Measurements from ENCODE around the gene SETBP1. TPM values are rescaled to one million over a fixed set of nuclear protein-coding genes. Genes with fewer than 3 reads are reported as not detected.

The SETBP1 gene
- total and polyA plus RNA-seq, 2 of the 8 experiments (the other 6 are each of a cell fraction or from before 2014, with no cell fraction given) = 2.0 to 6.5 TPM

DNA sequence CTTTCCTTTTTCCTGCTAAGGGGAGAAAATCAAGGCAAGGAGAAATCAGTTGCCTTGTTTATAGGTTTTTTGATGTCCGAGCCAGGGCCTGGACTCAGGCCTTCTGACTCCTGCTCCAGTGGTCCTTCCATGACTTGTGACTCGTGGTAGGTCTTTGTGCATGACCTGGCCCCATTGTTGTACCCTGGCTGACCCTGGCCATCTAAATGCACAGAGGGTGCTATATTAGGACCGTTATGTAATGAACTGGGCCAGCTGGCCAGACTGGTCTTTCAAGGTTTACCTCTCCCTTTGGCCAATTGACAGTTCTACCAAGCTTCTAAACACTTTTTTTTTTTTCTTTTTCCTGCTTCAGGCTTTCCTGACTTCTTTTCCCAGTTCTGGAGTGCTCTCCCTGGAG, 81.1 kb downstream of the SETBP1 start:
- Histone ChIP-seq H2BK20ac (ENCODE audit: low read length) (no peak overlapping the region), H2BK15ac (ENCODE audit: low read length) (no peak overlapping the region), H2BK120ac (replicated peaks; ENCODE audit: low read depth, low read length) (no peak overlapping the region), H4K8ac (ENCODE audit: extremely low read depth, insufficient read depth, low read length) (no peak overlapping the region), H3K18ac (ENCODE audit: extremely low read depth, low read length) (no peak overlapping the region), H3K14ac (ENCODE audit: insufficient read length) (no peak overlapping the region), H2AK5ac (ENCODE audit: low read depth, low read length) (no peak overlapping the region), H3K27ac (ENCODE audit: low read depth, low read length) (no peak overlapping the region), H3K4me1 (replicated peaks in 1 of 4; ENCODE audit: control insufficient read depth in 3 of 4, insufficient read depth in 4 of 4, low read length in 3 of 4) (peaks cover 0 to 5% (median under 1%) of the 10 kb centered on the region in 4 experiments; a peak in 1 of 7 replicates), H3K23ac (ENCODE audit: insufficient read length) (no peak overlapping the region), H3K4ac (replicated peaks; ENCODE audit: insufficient read length, low read depth, low read length) (no peak overlapping the region), H3K23me2 (ENCODE audit: low read depth, low read length) (no peaks in the 10 kb centered on the region), H4K91ac (replicated peaks; ENCODE audit: insufficient read length, low read length) (no peak overlapping the region), H3K9me3 (ENCODE audit: insufficient read depth in 2 of 2, low read depth in 1 of 2, low read length in 1 of 2) (no peaks in the 10 kb centered on the region), H3K4me3 (ENCODE audit: extremely low read depth in 1 of 4, insufficient read depth in 2 of 4, low read depth in 3 of 4, low read length in 4 of 4) (no peak overlapping the region), H2BK12ac (ENCODE audit: low read depth, low read length) (no peak overlapping the region), H3K9ac (replicated peaks in 1 of 4; ENCODE audit: extremely low read depth in 1 of 4, low read depth in 3 of 4, low read length in 3 of 4) (no peak overlapping the region), H3K27me3 (replicated peaks in 1 of 4; ENCODE audit: control insufficient read depth in 3 of 4, extremely low read depth in 1 of 4, insufficient read depth in 3 of 4, low read length in 3 of 4) (no peaks in the 10 kb centered on the region), H3K79me2 (ENCODE audit: control insufficient read depth in 1 of 2, insufficient read depth in 2 of 2, low read length in 2 of 2) (no peaks in the 10 kb centered on the region), H3K36me3 (ENCODE audit: control insufficient read depth in 2 of 4, insufficient read depth in 4 of 4, low read length in 3 of 4) (no peaks in the 10 kb centered on the region), H4K5ac (ENCODE audit: insufficient read length, low read depth, low read length) (no peak overlapping the region), H3K79me1 (ENCODE audit: low read depth, low read length) (no peaks in the 10 kb centered on the region), H3K4me2 (ENCODE audit: insufficient read depth in 1 of 2, low read depth in 2 of 2, low read length in 2 of 2) (no peak overlapping the region), H4K20me1 (replicated peaks in 1 of 2; ENCODE audit: control insufficient read depth in 1 of 2, insufficient read depth in 2 of 2, low read length in 2 of 2) (no peaks in the 10 kb centered on the region), H3K56ac (replicated peaks; ENCODE audit: insufficient read length, low read depth, low read length) (no peak overlapping the region), H2BK5ac (ENCODE audit: low read depth, low read length) (no peak overlapping the region), H2AFZ (ENCODE audit: low read length) (no peak overlapping the region)
- no peak for DNase-seq (ENCODE audit: low read depth in 1 of 2, low spot score in 2 of 2)
- WGBS, 2 experiments (ENCODE audit: extremely low coverage in 1 of 2, insufficient coverage in 1 of 2, insufficient read length in 1 of 2, insufficient replicate concordance in 2 of 2, low coverage in 1 of 2, low lambda C conversion rate in 2 of 2, missing lambda C conversion rate in 1 of 2) = 79% methylated on average over 3 of the region's 3 CpGs; no CpG with 5 or more reads in 1 of the 2 experiments
- no peak for TF ChIP-seq BCL11A (IDR thresholded peaks at IDR 0.05; ENCODE audit: low read depth in 2 of 2, low read length in 2 of 2)
- TF ChIP-seq SP2 (IDR thresholded peaks at IDR 0.05; ENCODE audit: low read length) = no peak
- no peak for TF ChIP-seq SAP30 (IDR thresholded peaks at IDR 0.05; ENCODE audit: insufficient read depth, insufficient replicate concordance, low read length)
- no peak for TF ChIP-seq SP1 (IDR thresholded peaks at IDR 0.05; ENCODE audit: low read depth, low read length)
- no peak for TF ChIP-seq CHD1 (IDR thresholded peaks at IDR 0.05; ENCODE audit: low read depth, low read length)
- TF ChIP-seq BACH1 (IDR thresholded peaks at IDR 0.05; ENCODE audit: low read length) = no peak
- no peak for TF ChIP-seq MAFK (IDR thresholded peaks at IDR 0.05; ENCODE audit: low read depth, low read length)
- no peak for TF ChIP-seq TBP (IDR thresholded peaks at IDR 0.05; ENCODE audit: low read depth, low read length)
- no peak for TF ChIP-seq ZNF274 (IDR thresholded peaks at IDR 0.05; ENCODE audit: borderline replicate concordance, extremely low read depth, low read length)
- TF ChIP-seq TEAD4 (IDR thresholded peaks at IDR 0.05; ENCODE audit: low read depth, low read length) = no peak
- no peak for TF ChIP-seq PHF8 (conservative IDR thresholded peaks at IDR 0.05; ENCODE audit: low read depth, low read length)
- no peak for TF ChIP-seq CEBPB (IDR thresholded peaks at IDR 0.05; ENCODE audit: low read depth, low read length)
- no peak for TF ChIP-seq GTF2F1 (IDR thresholded peaks at IDR 0.05; ENCODE audit: borderline replicate concordance, low read depth, low read length)
- no peak for TF ChIP-seq ATF2 (IDR thresholded peaks at IDR 0.05; ENCODE audit: low read length)
- CTCF ChIA-PET (ENCODE audit: partially characterized antibody) = no interaction called here
- no peak for FAIRE-seq
- POLR2A ChIA-PET (ENCODE audit: partially characterized antibody) = no interaction called here

All from H1 (cell line).